IPS DF 4.7 (cell line): Measurements from ENCODE around the gene MXI1.

Experiments used
- DNase-seq: peaks from one replicate; pipeline ENCODE4 v3.0.0-alpha.2; 2013; ENCODE audit warnings: low spot score; ENCODE audit errors: extremely low read depth

MXI1 gene

GRCh38 chr10:110274647-110275046, 67.2 kb downstream of the MXI1 start:
- no peak for DNase-seq

- no peak for DNase-seq
Observed at GRCh38 chr10:110275128-110275729, 67.8 kb downstream of the MXI1 start.

GRCh38 chr10:110276603-110277002, 69.2 kb downstream of the MXI1 start:
- no peak for DNase-seq

- no peak for DNase-seq
Observed at GRCh38 chr10:110277591-110277990, 70.2 kb downstream of the MXI1 start.

- no peak for DNase-seq
Observed at GRCh38 chr10:110278562-110279406, 71.4 kb downstream of the MXI1 start.

GRCh38 chr10:110279407-110279986, 72.1 kb downstream of the MXI1 start:
- DNase-seq: peak; percentile 30

- no peak for DNase-seq
Observed at GRCh38 chr10:110284262-110284661, 76.9 kb downstream of the MXI1 start.

GRCh38 chr10:110285501-110285900, 78.1 kb downstream of the MXI1 start:
- DNase-seq: no peak

GRCh38 chr10:110286841-110287240, 79.4 kb downstream of the MXI1 start:
- DNase-seq: no peak

- DNase-seq: no peak
Observed at GRCh38 chr10:110296966-110297365, 89.6 kb downstream of the MXI1 start.

- no peak for DNase-seq
Observed at GRCh38 chr10:110300486-110300986, 93.1 kb downstream of the MXI1 start.

- DNase-seq: no peak
Observed at GRCh38 chr10:110303681-110304080, 96.3 kb downstream of the MXI1 start.

- DNase-seq: no peak
Observed at GRCh38 chr10:110304394-110304779, 97.0 kb downstream of the MXI1 start.

GRCh38 chr10:110304780-110305421, 97.5 kb downstream of the MXI1 start, which contains the start of gene SMNDC1:
SMNDC1 (minus strand) TSS chr10:110304920; CDS start chr10:110303587, 1,333 bp downstream.
- peak; percentile 97 for DNase-seq

- DNase-seq: no peak
Observed at GRCh38 chr10:110305767-110306451, 98.5 kb downstream of the MXI1 start.

- no peak for DNase-seq
Observed at GRCh38 chr10:110306452-110306768, 99.0 kb downstream of the MXI1 start.

- DNase-seq: no peak
Observed at GRCh38 chr10:110307805-110308204, 100.4 kb downstream of the MXI1 start.

GRCh38 chr10:110310741-110311140, 103.3 kb downstream of the MXI1 start:
- DNase-seq: no peak

- DNase-seq: no peak
Observed at GRCh38 chr10:110311357-110311949, 104.0 kb downstream of the MXI1 start.

- no peak for DNase-seq
Observed at GRCh38 chr10:110312206-110312605, 104.8 kb downstream of the MXI1 start.

- no peak for DNase-seq
Observed at GRCh38 chr10:110313674-110314073, 106.3 kb downstream of the MXI1 start.
